ENCODE data around the gene CIC. TPM values are rescaled to one million over a fixed set of nuclear protein-coding genes. Genes with fewer than 3 reads are reported as not detected.

The CIC gene
- total RNA-seq, 2 experiments from 2014 or later: 43.8 to 50.4 TPM

- no peaks in the 10 kb centered on the region for H3K9me3 Mint-ChIP-seq
- peaks cover 2% of the 10 kb centered on the region for H3K36me3 Mint-ChIP-seq
- peak overlapping the region; percentile 8 for H3K4me3 Mint-ChIP-seq
- no peak overlapping the region for H3K27ac Mint-ChIP-seq
- DNase-seq: no peak
- no peaks in the 10 kb centered on the region for H3K27me3 Mint-ChIP-seq
- peaks cover 42% of the 10 kb centered on the region for H3K4me1 Mint-ChIP-seq
Measured at GRCh38 chr19:42276284-42276683, 7.2 kb downstream of the CIC start.

GRCh38 chr19:42276821-42277220 is 7.8 kb downstream of the CIC start:
- Mint-ChIP-seq H3K36me3 (no peaks in the 10 kb centered on the region), H3K27ac (no peak overlapping the region), H3K27me3 (no peaks in the 10 kb centered on the region), H3K4me3 (no peak overlapping the region), H3K9me3 (no peaks in the 10 kb centered on the region), H3K4me1 (peaks cover 45% of the 10 kb centered on the region)
- DNase-seq: no peak

- no peak overlapping the region for H3K4me3 Mint-ChIP-seq
- no peak overlapping the region for H3K27ac Mint-ChIP-seq
- peaks cover 53% of the 10 kb centered on the region for H3K4me1 Mint-ChIP-seq
- no peak for DNase-seq
- no peaks in the 10 kb centered on the region for H3K27me3 Mint-ChIP-seq
- no peaks in the 10 kb centered on the region for H3K36me3 Mint-ChIP-seq
- H3K9me3 Mint-ChIP-seq: no peaks in the 10 kb centered on the region
Measured at GRCh38 chr19:42277821-42278451, 8.9 kb downstream of the CIC start.

GRCh38 chr19:42278452-42279154 is 9.6 kb downstream of the CIC start:
- Mint-ChIP-seq H3K27me3 (no peaks in the 10 kb centered on the region), H3K9me3 (no peaks in the 10 kb centered on the region), H3K4me1 (peaks cover 53% of the 10 kb centered on the region), H3K27ac (peak overlapping the region; percentile 80), H3K36me3 (no peaks in the 10 kb centered on the region), H3K4me3 (peak overlapping the region; percentile 78)
- DNase-seq: no peak

GRCh38 chr19:42279155-42279901 is 10.3 kb downstream of the CIC start:
- no peak for DNase-seq
- Mint-ChIP-seq H3K27ac (peak overlapping the region; percentile 80), H3K36me3 (no peaks in the 10 kb centered on the region), H3K27me3 (no peaks in the 10 kb centered on the region), H3K9me3 (no peaks in the 10 kb centered on the region), H3K4me1 (peaks cover 53% of the 10 kb centered on the region), H3K4me3 (peak overlapping the region; percentile 78)

- no peaks in the 10 kb centered on the region for H3K9me3 Mint-ChIP-seq
- peak; percentile 91 for DNase-seq
- peaks cover 4% of the 10 kb centered on the region for H3K36me3 Mint-ChIP-seq
- peak overlapping the region; percentile 78 for H3K4me3 Mint-ChIP-seq
- peaks cover 52% of the 10 kb centered on the region for H3K4me1 Mint-ChIP-seq
- no peaks in the 10 kb centered on the region for H3K27me3 Mint-ChIP-seq
- H3K27ac Mint-ChIP-seq: peak overlapping the region; percentile 80
Measured at GRCh38 chr19:42279902-42280814, 11.1 kb downstream of the CIC start.

GRCh38 chr19:42280815-42281145 is 11.7 kb downstream of the CIC start:
- peak overlapping the region; percentile 69 for H3K4me3 Mint-ChIP-seq

GRCh38 chr19:42281146-42281826 is 12.2 kb downstream of the CIC start:
- H3K36me3 Mint-ChIP-seq: peaks cover 4% of the 10 kb centered on the region
- H3K27me3 Mint-ChIP-seq: no peaks in the 10 kb centered on the region
- no peaks in the 10 kb centered on the region for H3K9me3 Mint-ChIP-seq
- peak; percentile 51 for DNase-seq
- H3K4me1 Mint-ChIP-seq: peaks cover 52% of the 10 kb centered on the region
- H3K27ac Mint-ChIP-seq: peak overlapping the region; percentile 87
- peak overlapping the region; percentile 70 for H3K4me3 Mint-ChIP-seq

More at GRCh38 chr19:42280815-42281145, 11.7 kb downstream of the CIC start:
- Mint-ChIP-seq H3K4me1 (peaks cover 52% of the 10 kb centered on the region), H3K27ac (no peak overlapping the region), H3K36me3 (peaks cover 4% of the 10 kb centered on the region), H3K27me3 (no peaks in the 10 kb centered on the region), H3K9me3 (no peaks in the 10 kb centered on the region)
- DNase-seq: peak; percentile 50

- DNase-seq: no peak
- H3K27me3 Mint-ChIP-seq: no peaks in the 10 kb centered on the region
- no peaks in the 10 kb centered on the region for H3K9me3 Mint-ChIP-seq
- peaks cover 4% of the 10 kb centered on the region for H3K36me3 Mint-ChIP-seq
- H3K4me1 Mint-ChIP-seq: peaks cover 45% of the 10 kb centered on the region
- H3K27ac Mint-ChIP-seq: peak overlapping the region; percentile 87
- peak overlapping the region; percentile 70 for H3K4me3 Mint-ChIP-seq
Measured at GRCh38 chr19:42281827-42282762, 13.0 kb downstream of the CIC start.

- Mint-ChIP-seq H3K27me3 (no peaks in the 10 kb centered on the region), H3K27ac (peak overlapping the region; percentile 87), H3K9me3 (no peaks in the 10 kb centered on the region), H3K4me3 (peak overlapping the region; percentile 48), H3K4me1 (peaks cover 43% of the 10 kb centered on the region), H3K36me3 (peaks cover 4% of the 10 kb centered on the region)
- no peak for DNase-seq
Measured at GRCh38 chr19:42282819-42283187, 13.8 kb downstream of the CIC start.

- H3K36me3 Mint-ChIP-seq: peaks cover 4% of the 10 kb centered on the region
- no peaks in the 10 kb centered on the region for H3K27me3 Mint-ChIP-seq
- no peak overlapping the region for H3K4me3 Mint-ChIP-seq
- no peak overlapping the region for H3K27ac Mint-ChIP-seq
- peaks cover 40% of the 10 kb centered on the region for H3K4me1 Mint-ChIP-seq
- peak; percentile 96 for DNase-seq
- no peaks in the 10 kb centered on the region for H3K9me3 Mint-ChIP-seq
Measured at GRCh38 chr19:42283188-42284065, 14.4 kb downstream of the CIC start.

GRCh38 chr19:42284066-42284501 is 15.0 kb downstream of the CIC start:
- peak; percentile 86 for DNase-seq
- Mint-ChIP-seq H3K27me3 (no peaks in the 10 kb centered on the region), H3K9me3 (no peaks in the 10 kb centered on the region), H3K27ac (no peak overlapping the region), H3K36me3 (peaks cover 4% of the 10 kb centered on the region), H3K4me1 (peaks cover 34% of the 10 kb centered on the region), H3K4me3 (no peak overlapping the region)
